Measurements from ENCODE around the gene KRTAP5-6. TPM values are rescaled to one million over a fixed set of nuclear protein-coding genes. Genes with fewer than 3 reads are reported as not detected.

KRTAP5-6 gene
- total and polyA plus RNA-seq, 7 donors = not detected

DNA sequence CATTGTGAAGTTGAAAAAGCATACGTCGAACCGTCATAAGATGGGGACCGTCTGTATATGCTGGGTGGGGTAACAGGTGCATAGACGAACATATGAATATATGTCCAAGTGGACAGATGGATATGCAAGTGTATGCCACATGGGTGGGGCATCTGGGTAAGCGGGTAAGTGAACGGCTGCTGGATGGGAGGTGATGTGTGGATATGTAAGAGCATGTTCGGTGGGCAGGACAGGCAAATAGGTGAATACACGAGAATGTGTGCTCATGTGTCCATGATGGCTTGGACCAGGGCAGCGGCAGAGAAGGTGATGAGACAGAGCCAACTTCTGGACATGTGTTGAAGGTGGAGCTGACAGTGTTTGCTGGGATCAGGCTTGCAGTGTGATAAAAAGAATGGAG lies 41.4 kb downstream of the KRTAP5-6 start:
- ATAC-seq = peak in 3 of 4 donors; percentile 2 to 8 (median 6)
- H3K27me3 ChIP-seq (ENCODE audit: insufficient read depth in 3 of 3, low read length in 2 of 3) = peaks cover 0 to 50% (median 11%) of the 10 kb centered on the region in 3 donors
- no peak overlapping the region for H3K4me3 ChIP-seq
- no peaks in the 10 kb centered on the region for H3K4me1 ChIP-seq
- H3K9me3 ChIP-seq = peaks cover 7% of the 10 kb centered on the region
- no peaks in the 10 kb centered on the region for H3K36me3 ChIP-seq (ENCODE audit: insufficient read depth in 1 of 2, low read depth in 1 of 2)
- no peak overlapping the region for H3K27ac ChIP-seq
- peak in 1 of 2 donors; percentile 19 for DNase-seq
- TF ChIP-seq, protein P1, sequence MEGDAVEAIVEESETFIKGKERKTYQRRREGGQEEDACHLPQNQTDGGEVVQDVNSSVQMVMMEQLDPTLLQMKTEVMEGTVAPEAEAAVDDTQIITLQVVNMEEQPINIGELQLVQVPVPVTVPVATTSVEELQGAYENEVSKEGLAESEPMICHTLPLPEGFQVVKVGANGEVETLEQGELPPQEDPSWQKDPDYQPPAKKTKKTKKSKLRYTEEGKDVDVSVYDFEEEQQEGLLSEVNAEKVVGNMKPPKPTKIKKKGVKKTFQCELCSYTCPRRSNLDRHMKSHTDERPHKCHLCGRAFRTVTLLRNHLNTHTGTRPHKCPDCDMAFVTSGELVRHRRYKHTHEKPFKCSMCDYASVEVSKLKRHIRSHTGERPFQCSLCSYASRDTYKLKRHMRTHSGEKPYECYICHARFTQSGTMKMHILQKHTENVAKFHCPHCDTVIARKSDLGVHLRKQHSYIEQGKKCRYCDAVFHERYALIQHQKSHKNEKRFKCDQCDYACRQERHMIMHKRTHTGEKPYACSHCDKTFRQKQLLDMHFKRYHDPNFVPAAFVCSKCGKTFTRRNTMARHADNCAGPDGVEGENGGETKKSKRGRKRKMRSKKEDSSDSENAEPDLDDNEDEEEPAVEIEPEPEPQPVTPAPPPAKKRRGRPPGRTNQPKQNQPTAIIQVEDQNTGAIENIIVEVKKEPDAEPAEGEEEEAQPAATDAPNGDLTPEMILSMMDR (IDR thresholded peaks at IDR 0.05) = no peak
- intact Hi-C loops (cut with DNase I) = loop anchor here in 1 of 2 donors (2.0 kb wide), 1 partner anchor 66 kb away; no protein-coding TSS in a partner anchor
- WGBS, 3 donors = 87 to 89% (median 87%) methylated on average over 10 of the region's 10 CpGs

DNA sequence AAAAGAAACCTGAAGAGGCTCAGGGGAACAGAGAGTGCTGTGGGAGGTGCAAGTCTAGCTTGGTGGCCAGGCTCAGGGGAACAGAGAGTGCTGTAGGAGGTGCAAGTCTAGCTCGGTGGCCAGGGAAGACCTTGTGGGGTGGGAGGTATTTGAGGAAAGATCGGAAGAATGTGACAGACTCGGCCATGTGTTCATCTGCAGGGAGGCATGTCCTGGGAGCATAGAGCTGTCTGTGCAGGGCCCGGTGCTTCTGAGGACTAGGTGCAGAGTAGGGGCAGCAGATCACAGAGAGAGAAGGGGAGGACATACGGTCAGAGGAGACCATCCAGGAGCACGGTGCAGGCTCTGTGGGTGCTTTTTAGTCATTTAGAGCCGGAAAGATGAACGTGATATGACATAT lies 42.6 kb downstream of the KRTAP5-6 start:
- DNase-seq (peak in 1 of 2 donors; percentile 16), ATAC-seq (no peak)
- H3K4me3 ChIP-seq = no peak overlapping the region
- no peaks in the 10 kb centered on the region for H3K36me3 ChIP-seq (ENCODE audit: insufficient read depth in 1 of 2, low read depth in 1 of 2)
- intact Hi-C loops (cut with DNase I) = loop anchor here in 1 of 2 donors (2.0 kb wide), 1 partner anchor 67 kb away; no protein-coding TSS in a partner anchor
- peaks cover 1% of the 10 kb centered on the region for H3K4me1 ChIP-seq
- TF ChIP-seq, protein P1 (IDR thresholded peaks at IDR 0.05) = no peak
- peaks cover 7% of the 10 kb centered on the region for H3K9me3 ChIP-seq
- H3K27ac ChIP-seq = no peak overlapping the region
- peaks cover 0 to 38% (median 11%) of the 10 kb centered on the region in 3 donors for H3K27me3 ChIP-seq (ENCODE audit: insufficient read depth in 3 of 3, low read length in 2 of 3)
- WGBS, 3 donors = 49 to 60% (median 55%) methylated on average over 8 of the region's 8 CpGs

DNA sequence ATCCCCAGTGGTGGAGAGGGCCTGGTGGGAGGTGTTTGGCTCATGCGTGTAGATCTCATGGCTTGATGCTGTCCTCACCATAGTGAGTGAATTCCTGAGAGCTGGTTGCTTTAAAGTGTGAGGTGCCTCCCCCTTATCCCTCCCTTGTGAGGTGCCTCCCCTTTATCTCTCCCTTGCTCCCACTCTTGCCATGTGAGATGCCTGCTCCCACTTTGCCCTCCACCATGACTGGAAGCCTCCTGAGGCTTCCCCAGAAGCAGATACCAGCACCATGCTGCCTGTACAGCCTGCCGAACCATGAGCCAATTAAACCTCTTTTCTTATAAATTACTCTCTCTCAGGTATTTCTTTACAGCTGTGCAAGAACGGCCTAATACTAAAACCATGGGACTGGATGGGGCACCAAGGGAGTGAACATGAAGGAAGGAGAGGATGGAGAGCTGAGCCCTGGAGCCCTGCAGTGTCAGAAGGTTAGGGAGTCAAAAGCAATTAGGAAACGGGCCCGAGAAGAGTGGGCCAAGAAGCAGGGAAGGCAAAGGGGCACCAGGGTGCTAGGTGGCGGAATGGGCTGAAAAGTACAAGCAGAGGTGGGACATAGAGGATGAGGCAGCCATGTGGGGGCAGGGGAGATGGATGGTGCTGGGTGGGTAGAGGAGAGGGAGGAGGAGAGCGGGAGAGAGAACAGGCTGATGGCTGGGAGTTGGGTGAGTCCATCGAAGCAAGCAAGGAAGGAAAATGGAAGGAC lies 44.0 kb downstream of the KRTAP5-6 start:
- 81 to 88% (median 82%) methylated on average over 8 of the region's 8 CpGs for WGBS, 3 donors
- DNase-seq (peak in 1 of 2 donors; percentile 15), ATAC-seq (no peak)
- TF ChIP-seq, protein P1 (IDR thresholded peaks at IDR 0.05) = no peak
- Histone ChIP-seq H3K27me3 (ENCODE audit: insufficient read depth in 3 of 3, low read length in 2 of 3) (peaks cover 0 to 25% (median 6%) of the 10 kb centered on the region in 3 donors), H3K4me3 (no peak overlapping the region), H3K9me3 (peaks cover 7% of the 10 kb centered on the region), H3K36me3 (ENCODE audit: insufficient read depth in 1 of 2, low read depth in 1 of 2) (no peaks in the 10 kb centered on the region), H3K4me1 (peaks cover 11% of the 10 kb centered on the region), H3K27ac (no peak overlapping the region)
- intact Hi-C loops (cut with DNase I) = loop anchor here in 1 of 2 donors (10.0 kb wide), 1 partner anchor 94 kb away; the partner anchor contains the start of genes SYT8 and TNNI2

DNA sequence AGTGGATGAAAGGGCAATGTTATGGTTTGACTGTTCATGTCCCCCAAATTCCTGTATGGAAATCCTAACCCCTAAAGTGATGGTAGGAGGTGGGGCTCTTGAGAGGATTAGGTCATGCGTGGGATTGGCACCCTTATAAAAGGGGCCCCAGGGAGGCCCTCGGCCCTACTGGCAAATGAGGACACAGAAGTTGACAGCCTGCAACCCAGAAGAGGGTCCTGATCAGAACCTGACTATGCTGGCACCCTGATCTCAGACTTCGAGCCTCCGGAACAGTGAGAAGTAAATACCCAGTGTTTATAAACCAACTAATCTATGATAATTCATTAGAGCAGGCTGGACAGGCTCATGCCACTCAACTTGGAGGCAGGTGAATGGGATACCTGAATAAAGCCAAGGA lies 44.7 kb downstream of the KRTAP5-6 start:
- H3K36me3 ChIP-seq (ENCODE audit: insufficient read depth in 1 of 2, low read depth in 1 of 2) = no peaks in the 10 kb centered on the region
- ATAC-seq (no peak), DNase-seq (no peak)
- peaks cover 0 to 20% (median 6%) of the 10 kb centered on the region in 3 donors for H3K27me3 ChIP-seq (ENCODE audit: insufficient read depth in 3 of 3, low read length in 2 of 3)
- 72 to 83% (median 83%) methylated on average over 4 of the region's 4 CpGs for WGBS, 3 donors
- TF ChIP-seq, protein P1 (IDR thresholded peaks at IDR 0.05) = no peak
- no peak overlapping the region for H3K27ac ChIP-seq
- peaks cover 19% of the 10 kb centered on the region for H3K4me1 ChIP-seq
- no peak overlapping the region for H3K4me3 ChIP-seq
- H3K9me3 ChIP-seq = peaks cover 5% of the 10 kb centered on the region
- intact Hi-C loops (cut with DNase I) = loop anchor here in 1 of 2 donors (10.0 kb wide), 1 partner anchor 93 kb away; the partner anchor contains the start of genes SYT8 and TNNI2
